Measurements from ENCODE around the gene GJD4. TPM values are rescaled to one million over a fixed set of nuclear protein-coding genes. Genes with fewer than 3 reads are reported as not detected.

The GJD4 gene
- total RNA-seq, 1 experiment from 2014 or later = 0.18 TPM

- no TSS peak for BruUV-seq (replicated peaks)
- TF ChIP-seq, protein P1, sequence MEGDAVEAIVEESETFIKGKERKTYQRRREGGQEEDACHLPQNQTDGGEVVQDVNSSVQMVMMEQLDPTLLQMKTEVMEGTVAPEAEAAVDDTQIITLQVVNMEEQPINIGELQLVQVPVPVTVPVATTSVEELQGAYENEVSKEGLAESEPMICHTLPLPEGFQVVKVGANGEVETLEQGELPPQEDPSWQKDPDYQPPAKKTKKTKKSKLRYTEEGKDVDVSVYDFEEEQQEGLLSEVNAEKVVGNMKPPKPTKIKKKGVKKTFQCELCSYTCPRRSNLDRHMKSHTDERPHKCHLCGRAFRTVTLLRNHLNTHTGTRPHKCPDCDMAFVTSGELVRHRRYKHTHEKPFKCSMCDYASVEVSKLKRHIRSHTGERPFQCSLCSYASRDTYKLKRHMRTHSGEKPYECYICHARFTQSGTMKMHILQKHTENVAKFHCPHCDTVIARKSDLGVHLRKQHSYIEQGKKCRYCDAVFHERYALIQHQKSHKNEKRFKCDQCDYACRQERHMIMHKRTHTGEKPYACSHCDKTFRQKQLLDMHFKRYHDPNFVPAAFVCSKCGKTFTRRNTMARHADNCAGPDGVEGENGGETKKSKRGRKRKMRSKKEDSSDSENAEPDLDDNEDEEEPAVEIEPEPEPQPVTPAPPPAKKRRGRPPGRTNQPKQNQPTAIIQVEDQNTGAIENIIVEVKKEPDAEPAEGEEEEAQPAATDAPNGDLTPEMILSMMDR (IDR thresholded peaks at IDR 0.05; ENCODE audit: insufficient read depth in 1 of 2, low read depth in 1 of 2, low read length in 1 of 2, severe bottlenecking in 1 of 2, unreplicated experiment in 1 of 2) = no peak
- Mint-ChIP-seq H3K4me1 (ENCODE audit: low read depth, unreplicated experiment) (no peaks in the 10 kb centered on the region), H3K27ac (ENCODE audit: unreplicated experiment) (no peak overlapping the region), H3K9me3 (ENCODE audit: unreplicated experiment) (no peaks in the 10 kb centered on the region), H3K36me3 (ENCODE audit: insufficient read depth, unreplicated experiment) (no peaks in the 10 kb centered on the region), H3K4me3 (ENCODE audit: unreplicated experiment) (no peak overlapping the region), H3K27me3 (ENCODE audit: insufficient read depth, unreplicated experiment) (peaks cover 17% of the 10 kb centered on the region)
- POLR2A ChIA-PET = no interaction called here
- Histone ChIP-seq H3K4me3 (ENCODE audit: low read depth, low read length) (no peak overlapping the region), H3K4me1 (no peaks in the 10 kb centered on the region), H3K36me3 (ENCODE audit: control insufficient read depth, insufficient read depth, low read length) (no peaks in the 10 kb centered on the region), H3K9me3 (0 out of 2 replicates have a peak, but pooled peaks cover 3% of the 10 kb centered on the region), H3K27me3 (replicated peaks; ENCODE audit: control insufficient read depth, insufficient read depth, low read length) (no peaks in the 10 kb centered on the region)
- DNase-seq = no peak
- intact Hi-C loops (cut with micrococcal nuclease; ENCODE audit: unreplicated experiment) = no loop called here
- CTCF ChIA-PET = no interaction called here
These were observed 47.7 kb downstream of the GJD4 start for GRCh38 chr10:35652824-35653223.

- no peaks in the 10 kb centered on the region for H3K4me1 Mint-ChIP-seq (ENCODE audit: low read depth, unreplicated experiment)
- peaks cover 12% of the 10 kb centered on the region for H3K9me3 Mint-ChIP-seq (ENCODE audit: unreplicated experiment)
- H3K27ac Mint-ChIP-seq (ENCODE audit: unreplicated experiment) = no peak overlapping the region
- Histone ChIP-seq H3K27me3 (replicated peaks; ENCODE audit: control insufficient read depth, insufficient read depth, low read length) (no peaks in the 10 kb centered on the region), H3K4me3 (ENCODE audit: low read depth, low read length) (no peak overlapping the region), H3K9me3 (0 out of 2 replicates have a peak, but pooled peaks cover 3% of the 10 kb centered on the region), H3K4me1 (no peaks in the 10 kb centered on the region), H3K36me3 (ENCODE audit: control insufficient read depth, insufficient read depth, low read length) (no peaks in the 10 kb centered on the region)
- DNase-seq = no peak
- CTCF ChIA-PET = interaction anchor here (0.5 kb wide), 1 partner anchor 125 kb away, joined by 5 read pairs; no protein-coding TSS in a partner anchor
- H3K27me3 Mint-ChIP-seq (ENCODE audit: insufficient read depth, unreplicated experiment) = peaks cover 21% of the 10 kb centered on the region
- POLR2A ChIA-PET = no interaction called here
- no peak overlapping the region for H3K4me3 Mint-ChIP-seq (ENCODE audit: unreplicated experiment)
- no TSS peak for BruUV-seq (replicated peaks)
- no peaks in the 10 kb centered on the region for H3K36me3 Mint-ChIP-seq (ENCODE audit: insufficient read depth, unreplicated experiment)
- TF ChIP-seq, protein P1 (IDR thresholded peaks at IDR 0.05; ENCODE audit: insufficient read depth in 1 of 2, low read depth in 1 of 2, low read length in 1 of 2, severe bottlenecking in 1 of 2, unreplicated experiment in 1 of 2) = no peak
- intact Hi-C loops (cut with micrococcal nuclease; ENCODE audit: unreplicated experiment) = no loop called here
These were observed 52.5 kb downstream of the GJD4 start for GRCh38 chr10:35657621-35658020.

Other genes with a start within 250 kb of the GJD4 start
- gene FZD8, start 37.0 kb downstream of the GJD4 start, total RNA-seq (2022) = 2.4 and 3.4 TPM in 2 replicates